A549 (cell line): ENCODE results near the gene TRIM39.

Experiments
- POLR2A ChIP-seq: IDR thresholded peaks from 2 replicates; pipeline ENCODE4 v1.6.1; 2012; ENCODE audit warnings: mild to moderate bottlenecking, low read length
- POLR2AphosphoS2 ChIP-seq: conservative IDR thresholded peaks from 2 replicates; pipeline ENCODE4 v1.6.1; 2012; ENCODE audit warnings: low read length, improper control_type of control experiment, inconsistent platforms
- RAD21 ChIP-seq, 2 experiments: fragments of >200 bp in 1 of 2; sonication (Bioruptor Twin) in 1 of 2; formaldehyde crosslinking in 1 of 2; IDR thresholded peaks in 1 of 2; conservative IDR thresholded peaks in 1 of 2; 2 replicates in 1 of 2; 3 replicates in 1 of 2; pipeline ENCODE4 v1.6.1; 2012 to 2018; ENCODE audit warnings: inconsistent platforms in 1 of 2
- REST ChIP-seq: fragments of 200-600 bp; sonication (generic); IDR thresholded peaks from 2 replicates; pipeline ENCODE4 v1.6.1; 2016; ENCODE audit warnings: antibody characterized with exemption, mild to moderate bottlenecking, moderate library complexity

GRCh38 chr6:30334075-30334783 is 7.5 kb downstream of the TRIM39 start:
- TF ChIP-seq POLR2AphosphoS2 (no peak), RAD21 (conservative IDR thresholded peaks at IDR 0.05 in 1 of 2, IDR thresholded peaks at IDR 0.05 in 1 of 2) (no peak), REST (no peak), POLR2A (no peak)
